ENCODE data around the gene OLIG2. TPM values are rescaled to one million over a fixed set of nuclear protein-coding genes. Genes with fewer than 3 reads are reported as not detected.

Gene OLIG2
- polyA plus RNA-seq, 1 of the 3 experiments (the other 2 are of a cell fraction) = not detected

DNA sequence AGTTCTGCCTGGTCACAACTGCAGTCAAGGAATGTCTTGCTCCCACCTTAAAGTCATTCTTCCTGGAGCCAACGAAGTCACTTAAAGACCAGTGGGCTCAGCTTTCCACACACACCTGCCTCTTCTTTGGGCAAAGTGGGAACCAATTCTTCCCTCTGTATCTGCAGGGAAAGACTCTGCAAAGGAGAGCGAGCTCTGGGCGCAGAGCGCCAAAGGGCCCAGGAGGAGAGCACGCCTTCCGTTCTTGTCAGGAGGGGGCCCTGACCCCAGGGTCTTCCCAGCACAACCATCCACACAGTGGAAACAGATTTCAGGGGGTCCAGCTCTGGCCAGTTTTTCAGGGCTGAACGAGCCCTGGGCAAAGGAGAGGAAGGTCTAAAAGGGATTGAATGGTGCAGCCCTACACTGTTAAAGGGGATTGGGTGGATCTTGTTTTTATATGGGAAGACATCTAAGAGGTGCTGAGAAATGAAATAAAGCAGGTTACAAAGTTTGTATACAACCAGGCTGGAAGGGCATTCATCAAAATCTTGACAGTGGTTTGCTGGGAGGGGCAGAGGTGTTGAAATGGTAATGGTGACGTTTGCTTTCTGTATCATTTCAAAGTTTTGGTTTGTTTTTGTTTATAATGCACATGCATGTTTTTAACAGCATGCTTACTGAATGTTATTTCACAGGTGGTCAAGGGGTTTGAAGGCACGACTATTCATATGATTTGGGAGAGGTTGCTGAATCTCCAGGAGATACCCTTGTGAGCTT lies 6.8 kb upstream of the OLIG2 start:
- TF ChIP-seq EP300 (IDR thresholded peaks at IDR 0.05; ENCODE audit: borderline replicate concordance in 1 of 2, low read depth in 1 of 2, low read length in 1 of 2) (no peak), RCOR1 (IDR thresholded peaks at IDR 0.05; ENCODE audit: low read length) (no peak), SMC3 (IDR thresholded peaks at IDR 0.05; ENCODE audit: low read depth, low read length) (no peak), TEAD4 (IDR thresholded peaks at IDR 0.05; ENCODE audit: borderline replicate concordance, insufficient read depth) (no peak), ELF1 (IDR thresholded peaks at IDR 0.05) (no peak), RAD21 (IDR thresholded peaks at IDR 0.05; ENCODE audit: low read length) (no peak)
- CTCF ChIA-PET = interaction anchor here (1.2 kb wide), 1 partner anchor 79 kb away, joined by 3 read pairs; no protein-coding TSS in a partner anchor

DNA sequence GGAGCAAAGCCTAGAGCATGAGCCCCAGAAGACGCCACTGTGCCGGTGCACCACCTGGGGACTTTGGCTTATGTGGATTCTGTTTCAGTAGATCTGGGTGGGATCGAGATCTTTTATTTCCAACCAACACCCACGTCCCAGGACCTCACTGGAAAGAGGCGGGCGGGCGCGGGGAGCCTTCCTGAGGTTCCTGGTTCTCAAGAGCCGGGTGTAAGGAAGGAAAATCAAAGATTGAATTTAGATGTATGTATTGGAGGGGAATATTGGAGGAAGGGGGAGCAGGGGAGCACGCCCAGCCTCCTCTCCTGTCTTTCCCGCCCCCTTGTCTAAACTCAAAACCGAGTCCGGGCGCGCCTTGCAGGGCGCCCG lies 6.2 kb upstream of the OLIG2 start:
- Histone ChIP-seq H3K9me2 (no peaks in the 10 kb centered on the region), H3K79me2 (ENCODE audit: insufficient read depth) (no peaks in the 10 kb centered on the region), H3F3A (replicated peaks; ENCODE audit: insufficient read depth) (no peaks in the 10 kb centered on the region), H3K4me3 (ENCODE audit: low read depth in 2 of 2, low read length in 1 of 2) (no peak overlapping the region), H3K27me3 (ENCODE audit: insufficient read depth) (peaks cover 95% of the 10 kb centered on the region), H3K27ac (ENCODE audit: low read depth in 2 of 2, low read length in 1 of 2) (no peak overlapping the region), H3K36me3 (replicated peaks in 1 of 2; ENCODE audit: control insufficient read depth in 1 of 2, insufficient read depth in 2 of 2, low read length in 1 of 2) (no peaks in the 10 kb centered on the region), H4K20me1 (ENCODE audit: insufficient read depth) (no peaks in the 10 kb centered on the region), H3K4me2 (no peak overlapping the region; the same call in 1 of the 2 replicates), H3K9ac (no peak overlapping the region), H3K9me3 (no peaks in the 10 kb centered on the region), H3K4me1 (ENCODE audit: control insufficient read depth in 1 of 2, insufficient read depth in 2 of 2, low read depth in 1 of 2, low read length in 1 of 2) (no peaks in the 10 kb centered on the region), H2AFZ (ENCODE audit: low read depth) (no peak overlapping the region)
- no peak for DNase-seq
- TF ChIP-seq, protein P1, sequence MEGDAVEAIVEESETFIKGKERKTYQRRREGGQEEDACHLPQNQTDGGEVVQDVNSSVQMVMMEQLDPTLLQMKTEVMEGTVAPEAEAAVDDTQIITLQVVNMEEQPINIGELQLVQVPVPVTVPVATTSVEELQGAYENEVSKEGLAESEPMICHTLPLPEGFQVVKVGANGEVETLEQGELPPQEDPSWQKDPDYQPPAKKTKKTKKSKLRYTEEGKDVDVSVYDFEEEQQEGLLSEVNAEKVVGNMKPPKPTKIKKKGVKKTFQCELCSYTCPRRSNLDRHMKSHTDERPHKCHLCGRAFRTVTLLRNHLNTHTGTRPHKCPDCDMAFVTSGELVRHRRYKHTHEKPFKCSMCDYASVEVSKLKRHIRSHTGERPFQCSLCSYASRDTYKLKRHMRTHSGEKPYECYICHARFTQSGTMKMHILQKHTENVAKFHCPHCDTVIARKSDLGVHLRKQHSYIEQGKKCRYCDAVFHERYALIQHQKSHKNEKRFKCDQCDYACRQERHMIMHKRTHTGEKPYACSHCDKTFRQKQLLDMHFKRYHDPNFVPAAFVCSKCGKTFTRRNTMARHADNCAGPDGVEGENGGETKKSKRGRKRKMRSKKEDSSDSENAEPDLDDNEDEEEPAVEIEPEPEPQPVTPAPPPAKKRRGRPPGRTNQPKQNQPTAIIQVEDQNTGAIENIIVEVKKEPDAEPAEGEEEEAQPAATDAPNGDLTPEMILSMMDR (IDR thresholded peaks at IDR 0.05) = no peak
- TF ChIP-seq FOXJ3 (CRISPR knock-in tag; IDR thresholded peaks at IDR 0.05) = no peak
- TF ChIP-seq CHD2 (IDR thresholded peaks at IDR 0.05; ENCODE audit: low read length, partially characterized antibody) = no peak
- TF ChIP-seq FOSL2 (IDR thresholded peaks at IDR 0.05; ENCODE audit: borderline replicate concordance, low read depth) = no peak
- TF ChIP-seq FOXM1 (IDR thresholded peaks at IDR 0.05; ENCODE audit: low read depth) = no peak
- TF ChIP-seq JUND (IDR thresholded peaks at IDR 0.05) = no peak
- TF ChIP-seq RAD21 (IDR thresholded peaks at IDR 0.05; ENCODE audit: low read length) = no peak
- TF ChIP-seq YY1 (IDR thresholded peaks at IDR 0.05; ENCODE audit: low read depth) = no peak
- no peak for TF ChIP-seq GATA2 (CRISPR knock-in tag; IDR thresholded peaks at IDR 0.05)
- no peak for TF ChIP-seq GABPA (IDR thresholded peaks at IDR 0.05; ENCODE audit: low read depth)
- no peak for TF ChIP-seq TCF12 (IDR thresholded peaks at IDR 0.05)
- WGBS (ENCODE audit: low lambda C conversion rate) = 6% methylated on average over 17 of the region's 17 CpGs
- ChIA-PET CTCF (interaction anchor here (1.2 kb wide), 1 partner anchor 79 kb away, joined by 3 read pairs; no protein-coding TSS in a partner anchor), POLR2A (no interaction called here)

More for the DNA sequence above, 6.8 kb upstream of the OLIG2 start:
- H3K79me2 ChIP-seq (ENCODE audit: insufficient read depth) = no peaks in the 10 kb centered on the region
- POLR2A ChIA-PET = no interaction called here
- no peaks in the 10 kb centered on the region for H4K20me1 ChIP-seq (ENCODE audit: insufficient read depth)
- WGBS (ENCODE audit: low lambda C conversion rate) = 20% methylated on average over 9 of the region's 9 CpGs
- no peak overlapping the region for H3K4me3 ChIP-seq (ENCODE audit: low read depth in 2 of 2, low read length in 1 of 2)
- no peaks in the 10 kb centered on the region for H3F3A ChIP-seq (replicated peaks; ENCODE audit: insufficient read depth)
- H3K4me1 ChIP-seq (ENCODE audit: control insufficient read depth in 1 of 2, insufficient read depth in 2 of 2, low read depth in 1 of 2, low read length in 1 of 2) = no peaks in the 10 kb centered on the region
- H3K9me3 ChIP-seq = no peaks in the 10 kb centered on the region
- no peak overlapping the region for H3K27ac ChIP-seq (ENCODE audit: low read depth in 2 of 2, low read length in 1 of 2)
- H3K9me2 ChIP-seq = no peaks in the 10 kb centered on the region
- no peak overlapping the region for H3K4me2 ChIP-seq
- no peak for DNase-seq
- no peak overlapping the region for H2AFZ ChIP-seq (ENCODE audit: low read depth)
- H3K36me3 ChIP-seq (replicated peaks in 1 of 2; ENCODE audit: control insufficient read depth in 1 of 2, insufficient read depth in 2 of 2, low read length in 1 of 2) = no peaks in the 10 kb centered on the region
- H3K9ac ChIP-seq = no peak overlapping the region
- peaks cover 95% of the 10 kb centered on the region for H3K27me3 ChIP-seq (ENCODE audit: insufficient read depth)

All from SK-N-SH (cell line).